Subcutaneous abdominal adipose tissue (tissue), 5 donors: ENCODE data around the gene TNIK.

ENCODE experiments used
- H3K27ac ChIP-seq: one replicate; pipeline ENCODE4 v1.7.0; 2013; ENCODE audit warnings: low read depth, mild to moderate bottlenecking, inconsistent platforms, low read length, moderate library complexity
- H3K27me3 ChIP-seq, 5 donors: one replicate each; pipeline ENCODE4 v1.7.0; 2013; ENCODE audit warnings: low read length in 5 of 5, inconsistent platforms in 1 of 5; ENCODE audit not compliant: control insufficient read depth in 5 of 5, insufficient read depth in 4 of 5
- H3K36me3 ChIP-seq, 5 donors: one replicate each; pipeline ENCODE4 v1.7.0; 2013; ENCODE audit warnings: low read length in 5 of 5; ENCODE audit not compliant: control insufficient read depth in 5 of 5, insufficient read depth in 5 of 5
- H3K4me1 ChIP-seq, 5 donors: one replicate each; pipeline ENCODE4 v1.7.0; 2013; ENCODE audit warnings: low read length in 5 of 5, mild to moderate bottlenecking in 3 of 5, moderate library complexity in 1 of 5; ENCODE audit not compliant: control insufficient read depth in 5 of 5, insufficient read depth in 5 of 5
- H3K4me3 ChIP-seq, 5 donors: one replicate each; pipeline ENCODE4 v1.7.0; 2013; ENCODE audit warnings: low read length in 5 of 5, low read depth in 1 of 5
- H3K9ac ChIP-seq, 5 donors: one replicate each; pipeline ENCODE4 v1.7.0; 2013; ENCODE audit warnings: low read length in 5 of 5, mild to moderate bottlenecking in 4 of 5, moderate library complexity in 3 of 5
- H3K9me3 ChIP-seq, 5 donors: one replicate each; pipeline ENCODE4 v1.7.0; 2013; ENCODE audit warnings: low read length in 5 of 5; ENCODE audit not compliant: control insufficient read depth in 5 of 5
- donor health status: healthy.
- donor health status: healthy.
- donor health status: healthy.
- donor health status: healthy.
- donor health status: healthy.

The TNIK gene

GRCh38 chr3:171099911-171100310 lies 360.3 kb downstream of the TNIK start:
- Histone ChIP-seq H3K4me3 (no peak overlapping the region), H3K4me1 (peaks cover 0 to 6% (median 0%) of the 10 kb centered on the region in 5 donors), H3K27ac (no peak overlapping the region), H3K27me3 (no peaks in the 10 kb centered on the region), H3K9ac (no peak overlapping the region), H3K36me3 (no peaks in the 10 kb centered on the region), H3K9me3 (no peaks in the 10 kb centered on the region)

- H3K27me3 ChIP-seq = no peaks in the 10 kb centered on the region
- H3K27ac ChIP-seq = no peak overlapping the region
- H3K9me3 ChIP-seq = no peaks in the 10 kb centered on the region
- peaks cover 0 to 16% (median under 1%) of the 10 kb centered on the region in 5 donors for H3K4me1 ChIP-seq
- no peak overlapping the region for H3K9ac ChIP-seq
- no peaks in the 10 kb centered on the region for H3K36me3 ChIP-seq
- H3K4me3 ChIP-seq = no peak overlapping the region
Measured at GRCh38 chr3:171095063-171095462, 365.1 kb downstream of the TNIK start.

GRCh38 chr3:171094411-171094810 lies 365.8 kb downstream of the TNIK start:
- Histone ChIP-seq H3K4me3 (no peak overlapping the region), H3K27me3 (no peaks in the 10 kb centered on the region), H3K27ac (no peak overlapping the region), H3K4me1 (peaks cover 1 to 18% (median 7%) of the 10 kb centered on the region in 5 donors), H3K36me3 (no peaks in the 10 kb centered on the region), H3K9me3 (no peaks in the 10 kb centered on the region), H3K9ac (no peak overlapping the region)

GRCh38 chr3:171093462-171093861 lies 366.7 kb downstream of the TNIK start:
- no peak overlapping the region for H3K9ac ChIP-seq
- H3K27ac ChIP-seq = no peak overlapping the region
- no peak overlapping the region for H3K4me3 ChIP-seq
- no peaks in the 10 kb centered on the region for H3K27me3 ChIP-seq
- H3K4me1 ChIP-seq = peaks cover 3 to 27% (median 15%) of the 10 kb centered on the region in 5 donors
- H3K36me3 ChIP-seq = no peaks in the 10 kb centered on the region
- no peaks in the 10 kb centered on the region for H3K9me3 ChIP-seq

GRCh38 chr3:171092467-171092911 lies 367.7 kb downstream of the TNIK start:
- Histone ChIP-seq H3K9ac (no peak overlapping the region), H3K27ac (peak overlapping the region; percentile 10), H3K4me3 (no peak overlapping the region), H3K9me3 (no peaks in the 10 kb centered on the region), H3K4me1 (peaks cover 3 to 29% (median 15%) of the 10 kb centered on the region in 5 donors), H3K36me3 (no peaks in the 10 kb centered on the region), H3K27me3 (no peaks in the 10 kb centered on the region)

GRCh38 chr3:171090321-171090720 lies 369.9 kb downstream of the TNIK start:
- no peak overlapping the region for H3K9ac ChIP-seq
- H3K4me3 ChIP-seq = no peak overlapping the region
- no peaks in the 10 kb centered on the region for H3K36me3 ChIP-seq
- H3K27ac ChIP-seq = no peak overlapping the region
- no peaks in the 10 kb centered on the region for H3K27me3 ChIP-seq
- no peaks in the 10 kb centered on the region for H3K9me3 ChIP-seq
- peaks cover 3 to 29% (median 15%) of the 10 kb centered on the region in 5 donors for H3K4me1 ChIP-seq

- Histone ChIP-seq H3K36me3 (no peaks in the 10 kb centered on the region), H3K9ac (peak overlapping the region in 1 of 5 donors; percentile 18), H3K27me3 (no peaks in the 10 kb centered on the region), H3K4me1 (peaks cover 3 to 29% (median 15%) of the 10 kb centered on the region in 5 donors), H3K9me3 (no peaks in the 10 kb centered on the region), H3K27ac (peak overlapping the region; percentile 35), H3K4me3 (no peak overlapping the region)
Measured at GRCh38 chr3:171088964-171089754, 371.0 kb downstream of the TNIK start.

- Histone ChIP-seq H3K9me3 (no peaks in the 10 kb centered on the region), H3K9ac (peak overlapping the region in 1 of 5 donors; percentile 18), H3K36me3 (no peaks in the 10 kb centered on the region), H3K4me3 (no peak overlapping the region), H3K4me1 (peaks cover 3 to 29% (median 15%) of the 10 kb centered on the region in 5 donors), H3K27ac (peak overlapping the region; percentile 35), H3K27me3 (no peaks in the 10 kb centered on the region)
Measured at GRCh38 chr3:171088496-171088895, 371.7 kb downstream of the TNIK start.

GRCh38 chr3:171086914-171087313 lies 373.3 kb downstream of the TNIK start:
- Histone ChIP-seq H3K27ac (no peak overlapping the region), H3K36me3 (no peaks in the 10 kb centered on the region)

GRCh38 chr3:171077261-171077660 lies 382.9 kb downstream of the TNIK start:
- no peak overlapping the region for H3K9ac ChIP-seq
- no peaks in the 10 kb centered on the region for H3K36me3 ChIP-seq
- no peaks in the 10 kb centered on the region for H3K9me3 ChIP-seq
- no peaks in the 10 kb centered on the region for H3K4me1 ChIP-seq
- H3K27me3 ChIP-seq = no peaks in the 10 kb centered on the region
- no peak overlapping the region for H3K4me3 ChIP-seq
- no peak overlapping the region for H3K27ac ChIP-seq

More at GRCh38 chr3:171086914-171087313, 373.3 kb downstream of the TNIK start:
- Histone ChIP-seq H3K4me1 (peaks cover 3 to 19% (median 9%) of the 10 kb centered on the region in 5 donors), H3K9ac (no peak overlapping the region), H3K9me3 (no peaks in the 10 kb centered on the region), H3K4me3 (no peak overlapping the region), H3K27me3 (no peaks in the 10 kb centered on the region)
